ENCODE data around the gene GAMT.

The GAMT gene

DNA sequence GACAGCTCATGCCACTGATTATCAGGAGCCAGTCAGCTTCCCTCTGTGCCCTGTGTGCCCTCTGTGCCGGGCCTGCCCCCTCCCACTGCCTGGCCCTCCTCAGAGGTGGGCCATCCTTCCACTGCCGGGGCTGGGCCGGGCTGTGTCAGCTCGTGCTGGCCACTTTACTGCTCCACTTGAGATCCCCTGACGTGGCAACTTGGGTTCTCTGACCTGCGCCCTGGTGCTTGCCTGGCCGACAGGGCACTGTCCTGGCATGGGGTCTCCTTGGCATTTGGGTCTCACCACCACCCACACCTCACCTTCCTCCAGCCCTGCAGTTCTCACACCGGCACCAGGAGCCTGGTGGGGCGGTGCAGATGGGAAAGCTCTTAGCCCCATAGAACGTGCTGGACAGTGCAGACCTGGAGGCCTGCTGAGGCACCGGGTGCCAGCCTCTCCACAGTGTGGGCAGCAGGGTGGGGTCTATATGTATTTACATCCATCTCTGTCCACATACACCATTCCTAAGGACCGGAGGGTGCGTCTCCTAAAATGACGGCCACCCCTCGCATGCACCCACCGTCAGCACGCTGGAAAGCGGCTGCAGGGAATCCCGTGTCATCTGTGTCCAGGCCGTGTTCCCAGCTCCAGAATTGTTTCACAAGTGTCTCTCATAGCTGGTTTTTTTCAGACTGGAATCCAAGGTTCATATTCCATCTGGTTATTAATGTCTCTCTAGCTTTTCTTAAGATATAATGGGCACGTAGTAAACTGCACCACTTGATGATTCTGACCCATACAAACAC lies 17.8 kb upstream of the GAMT start:
- no peak for DNase-seq (ENCODE audit: low read depth)

DNA sequence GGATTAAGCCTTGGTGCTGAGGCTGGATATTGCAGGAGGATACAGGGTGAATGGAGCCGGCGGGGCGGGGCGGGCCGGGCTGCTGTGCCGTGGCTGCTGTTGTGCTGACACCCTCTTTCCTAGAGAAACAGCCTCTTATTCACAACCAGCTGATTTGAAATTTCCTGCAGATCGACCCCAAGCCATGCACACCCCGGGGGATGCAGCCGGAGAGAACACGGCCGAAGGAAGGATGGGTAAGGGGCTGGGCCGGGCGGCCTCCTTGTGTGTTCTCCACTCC lies 17.1 kb upstream of the GAMT start:
- DNase-seq (ENCODE audit: low read depth) = no peak

DNA sequence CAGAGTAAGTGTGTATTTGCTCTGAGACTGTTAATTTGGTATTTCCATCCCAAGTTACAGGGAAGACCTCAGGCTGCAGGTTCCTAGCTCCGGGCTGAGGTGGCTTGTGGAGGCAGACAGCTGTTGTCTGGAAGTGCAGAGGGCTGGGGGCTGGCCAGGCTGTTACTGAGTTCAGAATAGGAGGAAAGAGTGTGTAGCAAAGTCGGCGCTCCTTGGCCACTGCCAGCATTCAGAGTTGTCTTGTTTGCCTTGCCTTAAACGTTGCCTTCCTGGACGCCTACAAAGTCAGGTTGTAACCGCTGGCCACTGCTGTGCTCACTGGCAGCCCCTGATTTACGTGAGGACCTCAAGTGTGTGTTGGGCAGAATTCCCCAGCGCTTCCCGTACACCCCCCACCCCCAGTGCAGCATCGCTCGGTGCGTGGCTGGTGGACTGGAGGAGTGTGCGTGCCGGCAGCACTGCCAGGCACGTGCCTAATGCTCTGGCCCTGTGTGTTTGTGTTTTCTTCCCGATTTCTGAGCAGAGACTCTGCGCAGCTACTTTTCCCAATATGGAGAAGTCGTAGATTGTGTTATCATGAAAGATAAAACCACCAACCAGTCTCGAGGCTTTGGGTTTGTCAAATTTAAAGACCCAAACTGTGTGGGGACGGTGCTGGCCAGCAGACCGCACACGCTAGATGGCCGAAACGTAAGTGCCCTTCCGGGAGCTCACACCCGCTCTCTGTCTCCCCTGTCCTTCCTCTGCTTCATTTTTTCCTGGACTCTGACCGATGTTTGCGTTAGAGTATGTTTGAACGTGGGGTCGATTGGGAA lies 16.5 kb upstream of the GAMT start:
- DNase-seq (ENCODE audit: low read depth) = no peak

DNA sequence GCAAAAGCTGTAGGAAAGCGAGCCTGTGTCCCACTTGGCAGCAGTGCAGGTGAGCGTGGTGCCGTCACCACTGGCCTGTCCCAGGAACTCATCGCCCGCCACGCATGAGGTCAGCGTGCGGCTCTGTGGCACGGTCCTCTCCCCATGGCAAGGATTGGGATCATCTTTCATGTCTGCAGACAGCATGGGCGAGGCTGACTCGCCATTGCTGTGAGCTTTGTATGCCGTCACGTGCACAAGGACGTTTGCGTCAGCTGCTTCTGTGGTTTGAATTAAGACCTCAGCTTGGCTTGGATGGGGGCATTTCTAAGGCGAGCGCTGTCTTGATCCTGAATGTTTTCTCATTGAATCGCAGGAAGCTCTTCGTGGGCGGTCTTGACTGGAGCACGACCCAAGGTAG lies 15.8 kb upstream of the GAMT start:
- no peak for DNase-seq (ENCODE audit: low read depth)

DNA sequence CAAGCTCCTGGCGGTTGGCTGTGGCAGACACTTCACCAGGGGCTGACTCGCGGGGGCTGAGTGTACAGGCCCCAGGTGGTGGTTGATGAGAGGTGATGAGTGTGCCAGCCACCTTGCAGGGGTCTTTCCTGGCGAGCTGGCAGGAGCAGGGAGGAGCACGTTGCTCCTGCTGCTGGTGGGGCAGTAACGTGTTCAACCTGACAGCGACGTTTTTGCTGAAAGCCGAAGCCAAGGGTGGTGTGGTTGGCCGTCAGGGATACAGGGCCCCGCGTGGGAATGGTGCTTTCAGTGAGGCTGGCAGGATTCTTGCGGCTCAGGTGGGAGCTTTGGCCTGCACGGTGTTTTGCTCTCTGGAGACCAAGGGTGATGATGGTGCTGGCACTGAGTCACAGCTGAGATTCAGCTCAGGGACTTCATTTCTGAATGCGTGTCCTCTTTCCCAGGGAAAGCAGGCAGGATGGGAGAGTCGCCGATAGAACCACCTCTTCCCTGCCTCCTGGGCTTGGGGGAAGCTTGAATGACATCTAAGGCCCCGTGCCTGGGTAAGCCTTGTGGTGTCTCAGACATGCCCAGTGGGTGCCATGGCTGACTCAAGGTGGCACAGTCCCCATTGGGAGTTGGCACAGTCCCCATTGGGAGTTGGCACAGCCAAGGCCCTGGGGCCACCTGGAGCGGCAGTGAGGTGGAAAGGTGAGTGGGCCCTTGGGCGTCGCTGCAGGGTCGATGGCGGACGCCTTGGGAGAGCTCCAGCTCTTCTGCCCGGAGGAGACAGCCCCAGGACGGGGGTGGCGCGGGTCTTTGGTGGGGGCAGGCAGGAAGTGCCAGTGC lies 14.9 kb upstream of the GAMT start:
- no peak for DNase-seq (ENCODE audit: low read depth)

DNA sequence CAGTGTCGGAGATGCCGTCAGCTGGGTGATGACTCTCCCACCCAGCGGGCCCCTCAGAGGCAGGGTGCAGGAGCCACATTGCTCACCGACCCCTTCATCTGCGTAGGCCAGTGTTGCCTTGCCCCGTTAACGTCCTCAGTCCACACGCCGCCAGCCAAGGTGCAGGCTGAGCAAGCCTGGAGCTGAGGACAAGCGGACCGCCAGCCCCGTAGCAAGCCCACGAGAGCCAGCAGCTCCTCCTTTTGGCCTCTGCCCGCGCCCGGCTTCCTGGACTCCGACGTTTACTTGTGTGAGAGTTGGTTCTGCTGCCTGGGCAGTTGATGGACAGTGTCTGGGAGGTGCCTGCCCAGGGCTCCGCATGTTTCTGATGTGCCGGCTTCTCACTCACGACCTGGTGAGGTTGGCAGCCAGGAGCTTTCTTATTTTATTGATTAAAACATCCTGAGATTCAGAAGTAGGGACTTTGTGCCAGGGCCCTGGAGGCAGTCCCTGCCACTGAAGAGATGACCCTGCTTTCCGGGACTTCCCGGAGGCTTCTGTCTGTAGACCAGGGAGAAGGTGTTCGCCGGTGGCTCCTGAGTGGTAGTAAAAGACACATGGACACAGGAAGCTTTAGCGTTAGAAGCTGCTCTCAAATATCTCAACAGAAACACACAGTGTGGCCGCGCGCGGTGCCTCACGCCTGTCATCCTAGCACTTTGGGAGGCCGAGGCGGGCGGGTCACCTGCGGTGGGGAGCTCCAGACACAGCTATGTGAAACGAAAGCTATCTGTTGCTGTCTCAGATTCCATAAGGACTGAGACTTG lies 11.9 kb upstream of the GAMT start:
- DNase-seq (ENCODE audit: low read depth) = no peak

DNA sequence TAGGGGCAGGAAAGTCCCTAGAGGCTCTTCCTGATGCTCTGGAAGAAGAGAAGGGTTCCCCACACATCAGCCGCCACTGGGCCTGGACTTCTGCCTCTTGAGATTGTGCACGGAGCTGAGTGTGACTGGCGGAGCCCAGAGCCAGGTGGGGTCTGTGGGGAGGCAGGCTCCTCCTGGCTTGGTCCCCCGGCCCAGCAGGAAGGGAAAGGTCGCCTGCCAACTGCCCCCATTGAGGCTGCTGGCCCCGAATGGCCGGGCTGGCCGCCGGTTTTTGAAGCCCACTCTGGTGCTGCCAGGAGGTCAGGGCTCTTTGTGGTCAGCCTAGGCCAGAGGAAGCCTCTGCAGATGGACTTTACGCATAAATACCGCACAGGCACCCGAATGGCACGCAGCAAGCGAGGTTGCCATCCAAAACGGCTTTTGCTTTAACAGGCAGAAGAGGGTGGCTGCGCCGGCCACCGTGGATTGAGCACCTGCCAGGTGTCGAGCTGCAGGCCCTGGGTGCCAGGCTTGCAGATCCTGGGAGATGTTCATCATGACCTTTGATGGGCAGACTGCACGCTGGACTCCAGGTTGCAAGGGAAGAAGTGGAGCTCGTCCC lies 11.1 kb upstream of the GAMT start:
- no peak for DNase-seq (ENCODE audit: low read depth)

DNA sequence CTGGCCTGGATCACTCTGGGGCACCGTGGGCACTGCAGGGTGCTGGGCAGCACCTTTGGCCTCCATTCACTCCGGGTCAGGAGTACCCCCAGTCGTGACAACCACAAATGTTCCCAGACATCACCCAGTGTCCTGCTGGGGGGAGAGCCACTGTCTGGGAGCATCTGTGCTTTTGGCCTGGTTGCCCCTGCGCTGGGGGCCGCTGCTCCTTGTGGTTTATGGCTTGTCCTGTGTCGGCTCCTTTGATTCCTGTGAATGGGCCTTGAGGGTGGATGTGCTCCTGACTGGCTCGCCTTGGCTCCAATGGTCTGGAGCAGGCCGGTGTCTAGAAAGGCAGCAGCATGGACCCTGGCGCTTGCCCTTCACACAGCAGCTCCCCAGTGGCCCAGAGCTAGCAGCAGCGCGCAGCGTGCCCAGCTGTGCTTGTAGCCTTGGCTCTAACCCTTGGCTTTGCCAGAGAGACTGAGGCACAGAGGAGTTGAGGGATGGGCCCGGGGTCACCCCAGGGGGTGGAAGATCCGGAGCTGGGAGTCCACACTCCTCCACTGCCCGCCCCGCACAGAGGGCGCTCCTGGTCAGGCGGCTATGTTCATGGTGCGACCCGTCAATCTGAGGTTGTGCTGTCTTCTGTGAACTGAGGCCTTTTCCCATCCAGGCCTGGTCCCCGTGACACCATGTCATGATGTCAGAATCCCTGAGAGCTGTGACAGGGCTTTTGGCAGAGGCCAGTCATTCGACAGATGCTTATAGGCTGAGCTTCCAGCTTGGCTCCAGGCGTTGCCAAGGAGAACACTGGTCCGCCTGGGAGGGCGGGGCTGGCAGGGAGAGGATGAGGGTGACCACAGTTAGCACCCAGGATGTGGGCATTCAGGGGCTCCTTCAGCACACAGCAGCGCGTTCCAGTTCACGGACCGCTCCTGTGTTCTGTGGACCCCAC lies 10.2 kb upstream of the GAMT start:
- DNase-seq (ENCODE audit: low read depth) = no peak

DNA sequence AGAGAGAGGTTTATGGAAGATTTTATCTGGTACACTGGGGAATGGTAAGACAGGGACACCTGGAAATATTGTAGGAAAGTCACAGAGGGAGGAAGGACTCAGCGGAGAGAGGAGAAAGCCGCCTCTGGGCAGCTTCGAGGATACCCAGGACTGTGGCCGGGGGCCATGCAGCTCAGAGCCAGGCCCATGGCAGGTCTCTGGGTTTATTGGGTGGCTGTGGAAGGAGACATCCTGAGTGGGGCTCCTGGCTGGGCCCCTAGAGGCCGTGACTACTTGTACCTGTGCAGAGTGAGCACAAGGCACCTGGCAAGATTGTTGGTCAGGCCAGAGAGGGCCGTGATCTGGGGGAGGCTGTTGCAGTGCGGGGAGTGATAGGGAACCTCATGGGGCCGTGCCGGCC lies 9.4 kb upstream of the GAMT start:
- no peak for DNase-seq (ENCODE audit: low read depth)

DNA sequence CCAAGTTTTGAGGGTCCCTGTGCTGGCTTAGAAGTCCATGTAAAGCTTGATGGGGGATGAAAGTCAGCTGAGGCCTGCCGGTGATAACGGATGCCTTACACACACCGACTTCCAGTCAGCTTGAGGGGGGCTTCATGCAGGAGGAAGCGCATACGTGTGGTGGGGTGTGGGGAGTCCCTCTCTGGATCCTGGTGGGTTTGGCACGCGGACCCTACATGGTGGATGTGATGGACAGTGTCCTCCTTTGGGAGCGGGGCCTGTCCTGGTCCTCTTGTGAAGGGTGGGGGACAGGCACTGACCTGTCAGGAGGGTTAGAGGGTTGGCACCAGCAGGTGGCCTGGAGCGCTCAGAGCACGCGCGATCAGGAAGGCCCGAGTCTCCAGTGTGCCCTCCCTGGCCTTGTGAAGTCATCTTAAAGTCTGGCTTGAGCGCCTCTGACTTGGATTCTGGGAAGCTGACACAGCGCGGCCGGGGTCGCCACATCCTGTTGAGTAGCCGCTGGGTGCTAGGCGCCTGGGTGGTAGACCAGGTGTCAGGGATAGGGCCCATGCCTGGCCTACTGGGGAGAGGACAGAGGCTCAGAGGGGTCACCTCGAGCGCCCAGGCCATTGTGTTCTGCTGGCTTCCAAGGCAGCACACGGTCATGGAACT lies 8.9 kb upstream of the GAMT start:
- DNase-seq (ENCODE audit: low read depth) = no peak

DNA sequence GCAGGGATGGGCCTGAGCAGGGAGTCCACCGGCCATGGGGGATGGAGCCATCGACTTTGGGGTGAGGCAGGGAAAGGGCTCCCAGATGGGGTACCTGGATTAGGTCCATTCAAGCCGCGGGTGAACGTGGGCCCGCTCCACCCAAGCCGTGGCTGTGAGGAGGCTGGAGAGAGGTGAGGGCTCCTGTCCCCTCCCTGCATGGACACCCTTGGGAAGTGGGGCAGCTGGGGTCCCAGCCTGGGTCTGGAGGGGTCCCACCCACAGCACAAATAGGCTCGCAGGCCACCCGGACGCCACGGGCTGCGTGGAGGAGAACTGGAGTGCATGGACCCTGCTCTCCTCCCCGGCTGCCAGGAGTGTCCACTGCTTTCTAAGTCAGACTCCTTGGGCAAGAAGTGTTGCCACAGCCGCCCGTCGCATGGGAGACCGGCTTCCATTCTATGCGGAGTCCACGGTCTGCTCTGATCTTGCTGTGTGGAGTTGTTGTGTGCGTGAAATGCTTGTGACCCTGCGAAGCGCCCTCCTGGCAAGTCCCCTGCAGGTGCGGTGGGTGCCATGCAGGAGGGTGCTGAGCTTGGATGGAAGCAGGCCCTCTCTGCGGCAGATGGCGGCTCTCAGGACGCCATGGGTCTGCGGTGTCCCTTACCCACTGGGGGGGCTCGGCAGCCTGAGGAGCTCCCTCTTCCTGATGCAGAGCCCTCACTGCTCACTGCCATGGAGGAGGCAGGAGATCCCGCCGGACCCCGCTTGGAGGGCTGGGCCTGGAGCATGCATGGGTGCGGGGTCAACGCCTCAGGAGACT lies 8.1 kb upstream of the GAMT start:
- no peak for DNase-seq (ENCODE audit: low read depth)

DNA sequence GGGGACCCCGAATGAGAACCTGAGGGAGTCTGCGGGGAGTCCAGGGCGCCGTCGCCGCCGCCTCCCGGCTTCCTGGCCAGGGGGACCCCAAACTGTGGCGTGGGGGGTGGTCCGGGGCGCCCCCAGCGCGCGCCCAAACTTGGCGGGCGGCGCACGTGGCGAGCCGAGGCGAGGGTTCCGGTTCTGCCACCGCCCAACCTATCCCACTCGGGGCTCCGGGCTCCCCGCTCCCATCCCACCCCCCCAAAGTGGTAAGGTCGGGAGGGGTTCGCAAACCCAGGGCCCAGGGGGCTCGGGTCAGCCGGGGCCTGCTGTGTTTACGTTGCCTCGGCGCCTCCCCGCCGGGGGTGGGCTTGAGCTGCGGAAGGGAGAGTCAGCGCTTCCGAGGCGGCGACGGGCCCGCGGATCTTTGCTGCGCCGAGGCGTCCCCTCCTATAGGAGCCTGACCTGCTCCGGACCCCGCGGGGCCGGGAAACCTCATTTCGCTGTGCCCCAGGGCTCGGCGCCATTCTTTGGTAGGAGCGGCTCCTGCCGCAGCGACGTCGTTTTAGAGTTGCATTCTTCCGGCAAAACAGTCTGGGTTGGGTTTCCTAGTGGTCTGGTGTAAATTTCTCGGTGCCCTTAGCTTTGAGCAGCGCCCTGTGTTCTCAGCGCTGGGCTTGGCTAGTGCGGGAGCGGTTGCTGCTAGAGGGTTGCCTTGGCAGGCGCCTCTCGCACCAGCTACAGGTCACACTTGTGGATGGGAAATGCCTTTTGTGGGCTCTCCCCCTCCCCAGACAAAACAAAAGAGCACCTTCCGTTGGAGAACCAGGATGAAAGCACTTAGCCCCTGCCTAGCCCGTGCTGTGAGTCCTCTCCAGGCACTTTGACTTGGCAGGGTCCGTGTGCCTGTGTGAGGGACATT lies 7.2 kb upstream of the GAMT start:
- no peak for DNase-seq (ENCODE audit: low read depth)

DNA sequence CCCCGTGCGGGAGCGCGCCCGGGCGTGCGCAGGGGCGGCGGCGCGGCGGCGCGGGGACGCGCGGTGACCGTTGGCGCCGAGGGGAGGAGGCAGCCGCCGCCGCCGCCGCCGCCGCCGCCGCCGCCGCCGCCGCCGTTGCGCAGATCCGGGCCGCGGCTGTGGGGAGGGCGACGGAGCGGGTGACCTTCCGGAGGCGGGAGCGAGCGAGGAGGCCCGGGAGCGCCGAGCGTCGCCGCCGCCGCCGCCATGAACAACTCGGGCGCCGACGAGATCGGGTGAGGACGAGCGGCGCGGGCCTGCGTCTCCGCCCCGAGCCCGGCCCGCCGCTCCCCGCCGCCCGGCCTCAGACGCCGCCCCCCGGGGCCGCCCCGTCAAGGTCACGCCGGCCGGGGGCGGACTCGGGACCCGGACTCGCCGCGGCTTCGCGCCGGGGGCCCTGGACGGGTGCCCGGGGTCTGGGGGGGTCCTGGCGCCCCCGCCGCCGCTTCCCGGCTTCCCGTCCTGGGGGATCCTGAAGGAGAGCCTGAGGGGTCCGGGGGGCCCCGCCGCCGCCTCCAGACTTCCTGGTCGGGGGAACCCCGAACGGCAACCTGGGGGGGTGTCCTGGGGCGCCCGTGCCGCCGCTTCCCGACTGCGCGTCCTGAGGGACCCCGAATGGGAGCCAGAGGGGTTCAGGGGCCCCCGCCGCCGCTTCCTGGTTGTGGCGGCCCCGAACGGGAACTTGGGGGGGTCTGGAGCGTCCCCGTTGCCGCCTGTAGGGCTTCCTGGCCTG lies 6.4 kb upstream of the GAMT start, which contains the start of gene DAZAP1:
Gene DAZAP1 (plus strand): TSS at position 59 of the 772 bp plus-strand sequence. CDS start 188 bp downstream, at position 247.
- no peak for DNase-seq (ENCODE audit: low read depth)

DNA sequence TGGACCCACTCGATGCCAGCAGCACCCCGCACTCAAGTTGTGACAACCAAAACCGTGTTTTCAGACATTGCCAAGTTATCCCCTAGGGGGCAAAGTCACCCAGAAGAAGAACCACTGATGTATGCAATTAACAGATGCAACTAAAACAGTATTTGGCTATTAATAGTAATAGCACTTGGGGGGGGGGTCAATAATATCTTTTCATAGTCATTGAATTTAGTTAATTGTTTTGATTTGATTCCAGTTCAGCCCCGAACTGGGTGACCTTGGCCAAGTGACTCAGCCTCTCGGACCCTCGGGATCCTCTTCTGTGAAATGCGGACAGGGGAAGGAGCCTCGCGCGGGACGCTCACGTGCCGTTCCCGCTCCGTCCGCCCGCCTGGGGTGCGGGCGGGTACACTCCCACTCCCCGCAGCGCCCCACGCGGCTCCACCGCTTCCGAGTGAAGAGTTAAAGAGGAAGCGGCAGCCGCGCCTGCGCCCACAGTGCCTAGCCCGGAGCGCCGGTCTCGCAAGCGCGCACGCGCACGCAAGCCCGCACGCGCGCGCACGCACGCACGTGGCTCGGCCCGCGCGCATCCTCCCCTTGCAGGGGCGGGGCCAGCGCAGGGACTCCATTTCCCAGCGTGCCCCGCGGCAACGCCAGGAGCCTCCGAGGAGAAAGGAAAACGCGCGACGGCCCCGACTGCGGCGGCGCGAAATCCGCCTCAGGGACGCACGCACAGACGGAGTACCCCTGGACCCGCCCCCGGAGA lies 5.6 kb upstream of the GAMT start:
- DNase-seq (ENCODE audit: low read depth) = peak; percentile 82

DNA sequence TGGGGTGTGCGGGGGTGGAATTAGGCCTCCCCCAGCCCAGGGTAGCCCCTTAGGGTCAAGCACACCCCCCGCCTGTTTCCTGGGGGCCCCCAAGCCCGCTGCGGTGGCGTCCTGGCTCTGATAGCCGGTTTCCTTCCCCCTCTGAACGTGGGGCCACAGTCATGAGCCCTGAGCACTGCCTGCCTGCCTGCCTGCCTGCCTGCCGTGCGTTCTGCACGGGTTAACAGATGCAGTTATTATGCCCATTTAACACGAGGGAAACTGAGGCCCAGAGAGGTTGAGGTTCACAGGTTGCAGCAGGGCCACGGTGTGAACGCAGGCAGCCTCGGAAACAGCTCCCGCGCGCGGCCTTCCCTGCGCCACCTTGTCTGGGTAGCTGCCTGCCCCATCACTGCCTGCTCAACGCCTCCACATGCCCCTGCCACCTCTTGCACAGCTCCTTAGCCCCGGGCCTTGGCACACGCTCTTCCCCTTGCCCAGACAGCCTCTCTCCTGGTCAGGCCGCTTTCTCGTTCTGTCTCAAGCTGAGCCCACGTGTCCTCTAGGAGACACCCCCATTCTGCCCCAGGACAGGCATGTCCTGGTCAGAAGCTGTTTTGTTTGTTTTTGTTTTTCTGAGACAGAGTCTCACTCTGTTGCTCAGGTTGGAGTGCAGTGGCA lies 1.2 kb upstream of the GAMT start:
- DNase-seq (ENCODE audit: low read depth) = no peak

DNA sequence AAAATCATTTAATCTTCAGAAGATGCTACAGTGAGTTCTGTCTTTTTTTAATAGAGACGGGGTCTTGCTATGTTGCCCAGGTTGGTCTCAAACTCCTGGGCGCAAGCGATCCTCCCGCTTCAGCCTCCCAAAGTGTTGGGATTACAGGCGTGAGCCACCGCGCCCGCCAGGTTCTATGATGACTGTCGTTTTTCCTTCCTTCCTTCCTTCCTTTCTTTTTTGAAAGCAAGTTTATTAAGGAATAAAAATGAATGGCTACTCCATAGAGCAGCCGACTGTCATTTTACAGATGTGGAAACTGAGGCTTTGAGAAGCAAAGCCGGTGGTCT lies 511 bp upstream of the GAMT start:
- DNase-seq (ENCODE audit: low read depth) = no peak

All from HS-5 (cell line).